Mesendoderm (in vitro differentiated cells): Measurements from ENCODE around the gene RBM6.

Experiments
- DNase-seq: peaks from one replicate; pipeline ENCODE4 v3.0.0; 2013
- H2AK5ac ChIP-seq: 2 replicates; pipeline ENCODE4 v1.6.1; 2013; ENCODE audit warnings: low read length, inconsistent platforms
- H2BK120ac ChIP-seq: 2 replicates; pipeline ENCODE4 v1.6.1; 2013; ENCODE audit warnings: low read depth, mild to moderate bottlenecking, low read length, moderate library complexity, mixed read lengths
- H2BK15ac ChIP-seq: replicated peaks from 2 replicates; pipeline ENCODE4 v1.6.1; 2013; ENCODE audit warnings: low read depth, mild to moderate bottlenecking, moderate library complexity
- H2BK5ac ChIP-seq: 2 replicates; pipeline ENCODE4 v1.6.1; 2013; ENCODE audit warnings: low read length, inconsistent platforms
- H3K18ac ChIP-seq: 2 replicates; pipeline ENCODE4 v1.6.1; 2013; ENCODE audit warnings: mild to moderate bottlenecking, low read length, mixed read lengths
- H3K23ac ChIP-seq: one replicate; pipeline ENCODE4 v1.6.1; 2013; ENCODE audit warnings: low read length
- H3K27ac ChIP-seq: 2 replicates; pipeline ENCODE4 v1.5.1; 2013; ENCODE audit warnings: low read depth, mild to moderate bottlenecking, inconsistent platforms, low read length, moderate library complexity
- H3K27me3 ChIP-seq: 2 replicates; pipeline ENCODE4 v1.6.1; 2013; ENCODE audit warnings: low read length, control low read depth, mild to moderate bottlenecking, inconsistent platforms; ENCODE audit not compliant: insufficient read depth, poor library complexity
- H3K36me3 ChIP-seq: 2 replicates; pipeline ENCODE4 v1.6.1; 2013; ENCODE audit warnings: low read length, inconsistent platforms; ENCODE audit not compliant: control insufficient read depth, insufficient read depth
- H3K4ac ChIP-seq: one replicate; pipeline ENCODE4 v1.6.1; 2013; ENCODE audit warnings: low read depth, mild to moderate bottlenecking, low read length, moderate library complexity
- H3K4me1 ChIP-seq: 2 replicates; pipeline ENCODE4 v1.6.1; 2013; ENCODE audit warnings: low read depth, low read length, inconsistent platforms; ENCODE audit not compliant: control insufficient read depth
- H3K4me2 ChIP-seq: 2 replicates; pipeline ENCODE4 v1.6.1; 2013; ENCODE audit warnings: low read length
- H3K4me3 ChIP-seq: 2 replicates; pipeline ENCODE4 v1.5.1; 2013; ENCODE audit warnings: mild to moderate bottlenecking, low read length
- H3K56ac ChIP-seq: one replicate; pipeline ENCODE4 v1.6.1; 2013; ENCODE audit warnings: low read length
- H3K79me1 ChIP-seq: 2 replicates; pipeline ENCODE4 v1.6.1; 2013; ENCODE audit warnings: low read length, inconsistent platforms
- H3K79me2 ChIP-seq: 2 replicates; pipeline ENCODE4 v1.6.1; 2013; ENCODE audit warnings: mild to moderate bottlenecking, low read length; ENCODE audit not compliant: control insufficient read depth, insufficient read depth
- H3K9ac ChIP-seq: 2 replicates; pipeline ENCODE4 v1.6.1; 2013; ENCODE audit warnings: low read length, inconsistent platforms
- H4K5ac ChIP-seq: one replicate; pipeline ENCODE4 v1.6.1; 2013; ENCODE audit warnings: low read length
- H4K8ac ChIP-seq: one replicate; pipeline ENCODE4 v1.6.1; 2013; ENCODE audit warnings: low read depth, mild to moderate bottlenecking, control low read depth, low read length, moderate library complexity
- WGBS: extraction: QIAGEN DNeasy Blood & Tissue Kit; methylation state at CpG from one replicate; pipeline ENCODE4 v1.1.7; 2013; ENCODE audit warnings: low lambda C conversion rate, missing lambda C conversion rate; ENCODE audit not compliant: insufficient coverage; ENCODE audit errors: extremely low coverage; 5-methylcytosine and 5-hydroxymethylcytosine counted together

The RBM6 gene

DNA sequence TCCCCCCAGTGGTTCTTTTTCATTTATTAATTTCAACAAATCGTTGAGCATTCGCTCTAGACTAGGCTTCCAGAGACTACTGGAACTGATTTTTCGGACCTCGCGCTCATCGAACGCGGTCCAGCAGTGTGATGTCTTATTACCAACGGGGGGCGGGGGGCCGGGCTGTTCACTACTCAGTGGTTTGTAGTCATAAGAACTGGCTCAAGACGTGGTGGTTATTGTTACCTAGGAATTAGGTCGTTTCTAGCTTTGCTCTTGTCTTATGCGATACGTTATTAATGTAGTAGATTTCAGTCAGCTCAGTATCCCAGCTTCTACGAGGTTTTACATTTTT lies 149.6 kb downstream of the RBM6 start:
- Histone ChIP-seq H3K23ac (no peak overlapping the region), H2BK5ac (no peak overlapping the region), H3K56ac (peak overlapping the region; percentile 98), H3K4me1 (no peaks in the 10 kb centered on the region), H4K5ac (no peak overlapping the region), H3K27me3 (no peaks in the 10 kb centered on the region), H3K4me3 (peak overlapping the region; percentile 84), H3K27ac (no peak overlapping the region), H3K9ac (peak overlapping the region; percentile 91), H3K79me1 (peaks cover 12% of the 10 kb centered on the region), H3K79me2 (peaks cover 24% of the 10 kb centered on the region), H2BK15ac (no peak overlapping the region), H3K18ac (peak overlapping the region; percentile 84), H3K4me2 (peak overlapping the region; percentile 77), H2BK120ac (no peak overlapping the region), H4K8ac (no peak overlapping the region), H3K4ac (peak overlapping the region; percentile 40), H3K36me3 (peaks cover 17% of the 10 kb centered on the region), H2AK5ac (no peak overlapping the region)
- WGBS = no CpG with 5 or more reads among the region's 16 CpGs
- peak; percentile 20 for DNase-seq

GRCh38 chr3:50090984-50091383 lies 151.0 kb downstream of the RBM6 start:
- H2AK5ac ChIP-seq = no peak overlapping the region
- H2BK5ac ChIP-seq = no peak overlapping the region
- H2BK120ac ChIP-seq = no peak overlapping the region
- H3K4me2 ChIP-seq = no peak overlapping the region
- no peak overlapping the region for H4K5ac ChIP-seq
- H3K27ac ChIP-seq = no peak overlapping the region
- no peak overlapping the region for H4K8ac ChIP-seq
- DNase-seq = no peak
- H3K36me3 ChIP-seq = peaks cover 28% of the 10 kb centered on the region
- H3K4ac ChIP-seq = no peak overlapping the region
- no peaks in the 10 kb centered on the region for H3K27me3 ChIP-seq
- peak overlapping the region; percentile 91 for H3K9ac ChIP-seq
- no peaks in the 10 kb centered on the region for H3K4me1 ChIP-seq
- no peak overlapping the region for H3K56ac ChIP-seq
- peaks cover 27% of the 10 kb centered on the region for H3K79me2 ChIP-seq
- H2BK15ac ChIP-seq = no peak overlapping the region
- no peak overlapping the region for H3K18ac ChIP-seq
- peaks cover 16% of the 10 kb centered on the region for H3K79me1 ChIP-seq
- no peak overlapping the region for H3K23ac ChIP-seq
- H3K4me3 ChIP-seq = no peak overlapping the region

DNA sequence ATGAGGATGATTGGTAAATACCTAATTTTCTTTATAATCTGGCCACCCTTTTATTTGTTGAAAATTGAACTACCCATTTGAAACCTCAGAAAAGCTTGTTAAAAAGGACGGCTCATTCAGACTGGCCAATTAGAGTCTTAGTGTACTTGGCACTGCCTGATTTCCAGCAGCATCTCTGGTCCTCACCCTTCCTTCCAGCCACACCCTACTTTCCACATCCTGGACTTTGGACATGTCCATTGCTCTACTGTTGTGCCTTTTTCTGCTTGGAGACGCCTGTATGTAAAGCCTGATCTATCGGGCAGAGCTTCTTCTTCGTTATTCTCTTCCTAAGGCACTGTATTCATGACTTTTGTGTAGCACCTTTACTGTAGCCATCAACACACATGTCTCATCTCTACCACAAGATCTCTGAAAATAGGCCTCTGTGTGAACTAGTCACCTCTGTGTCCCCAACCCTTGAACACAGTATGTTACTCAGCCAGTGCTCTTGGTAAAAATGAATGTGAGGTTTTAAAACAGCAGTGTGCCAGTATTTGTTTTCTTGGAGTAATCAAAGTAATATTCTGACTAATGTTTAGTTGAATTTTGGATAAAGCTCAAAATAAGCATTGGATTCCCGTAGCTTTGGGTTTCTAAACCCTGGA lies 155.5 kb downstream of the RBM6 start:
- Histone ChIP-seq H2AK5ac (no peak overlapping the region), H3K9ac (no peak overlapping the region), H3K18ac (no peak overlapping the region), H3K23ac (no peak overlapping the region), H3K36me3 (peaks cover 38% of the 10 kb centered on the region), H3K79me2 (peaks cover 13% of the 10 kb centered on the region), H3K4ac (no peak overlapping the region), H3K4me3 (no peak overlapping the region), H3K4me1 (no peaks in the 10 kb centered on the region), H3K27ac (no peak overlapping the region), H3K4me2 (no peak overlapping the region), H3K56ac (no peak overlapping the region), H2BK5ac (no peak overlapping the region), H4K8ac (no peak overlapping the region), H3K79me1 (peaks cover 15% of the 10 kb centered on the region), H4K5ac (no peak overlapping the region), H2BK15ac (no peak overlapping the region), H2BK120ac (no peak overlapping the region), H3K27me3 (no peaks in the 10 kb centered on the region)
- no peak for DNase-seq
- WGBS = no CpG with 5 or more reads among the region's 5 CpGs

DNA sequence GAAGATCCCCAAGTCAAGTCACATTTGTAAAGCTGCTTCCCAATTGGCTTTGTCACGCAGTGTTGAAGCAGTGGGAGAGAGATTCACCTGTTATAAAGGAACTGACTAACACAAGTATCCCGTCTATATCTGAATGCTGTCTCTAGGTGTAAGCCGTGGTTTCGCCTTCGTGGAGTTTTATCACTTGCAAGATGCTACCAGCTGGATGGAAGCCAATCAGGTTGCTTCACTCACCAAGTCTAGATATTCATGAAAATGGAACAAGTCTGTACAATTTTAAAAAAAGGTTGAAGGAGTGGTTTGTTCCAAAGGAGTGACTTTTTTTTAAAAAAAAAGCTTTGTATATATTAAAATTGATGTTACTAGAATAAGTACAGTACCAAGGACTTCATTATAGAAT lies 160.4 kb downstream of the RBM6 start:
- Histone ChIP-seq H3K4me3 (no peak overlapping the region), H3K4ac (no peak overlapping the region), H2BK5ac (no peak overlapping the region), H3K4me1 (no peaks in the 10 kb centered on the region), H3K18ac (no peak overlapping the region), H2BK15ac (no peak overlapping the region), H4K8ac (no peak overlapping the region), H2BK120ac (no peak overlapping the region), H3K23ac (no peak overlapping the region), H3K27ac (no peak overlapping the region), H3K56ac (no peak overlapping the region), H3K36me3 (peaks cover 35% of the 10 kb centered on the region), H3K79me2 (peaks cover 4% of the 10 kb centered on the region), H3K27me3 (no peaks in the 10 kb centered on the region), H2AK5ac (no peak overlapping the region), H3K9ac (no peak overlapping the region), H3K79me1 (peaks cover 5% of the 10 kb centered on the region), H3K4me2 (no peak overlapping the region), H4K5ac (no peak overlapping the region)
- no peak for DNase-seq
- WGBS = no CpG with 5 or more reads among the region's 5 CpGs

DNA sequence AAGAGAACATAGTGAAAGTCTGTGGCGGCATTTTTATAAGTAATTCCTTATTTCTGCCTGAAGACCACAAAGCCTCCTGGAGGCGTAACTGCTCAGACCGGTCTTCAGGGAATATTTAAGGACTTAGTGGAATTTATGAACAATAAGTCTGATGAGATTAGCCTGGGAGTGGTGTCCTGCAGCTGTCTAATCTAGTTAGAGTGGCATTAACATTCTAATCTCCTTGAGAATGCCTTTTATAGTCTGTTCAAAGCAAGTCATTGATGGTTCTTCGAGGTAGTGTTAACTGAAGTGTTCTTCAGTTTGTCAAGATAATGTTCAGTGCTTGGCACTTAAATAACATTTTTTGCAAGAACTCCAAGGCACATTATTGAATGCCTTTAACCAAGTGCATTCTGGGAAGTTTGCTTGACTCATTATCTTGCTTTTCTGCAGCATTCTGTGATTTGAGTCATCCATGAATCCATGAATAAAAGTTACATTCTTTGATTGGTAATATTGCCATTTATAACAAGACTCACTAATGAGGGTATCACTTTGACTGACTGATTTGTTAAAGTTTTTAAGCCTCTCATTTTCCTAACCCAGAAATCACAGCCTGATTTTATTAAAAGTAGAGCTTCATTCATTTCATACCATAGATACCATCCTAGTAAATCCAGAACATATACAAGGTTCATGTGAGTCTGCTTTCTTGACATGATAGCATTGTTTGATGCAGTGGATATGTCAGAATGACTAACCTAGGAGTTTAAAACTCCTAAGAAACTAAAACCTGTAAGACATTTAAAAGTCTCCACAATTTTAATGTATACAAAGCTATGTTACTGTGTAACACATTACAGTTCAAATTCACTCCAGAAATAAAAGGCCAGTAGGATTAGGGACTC lies 161.3 kb downstream of the RBM6 start:
- Histone ChIP-seq H3K79me1 (peaks cover 2% of the 10 kb centered on the region), H3K9ac (no peak overlapping the region), H2BK5ac (no peak overlapping the region), H2BK15ac (no peak overlapping the region), H4K8ac (no peak overlapping the region), H2BK120ac (no peak overlapping the region), H3K4me1 (no peaks in the 10 kb centered on the region), H3K4ac (no peak overlapping the region), H3K4me3 (no peak overlapping the region), H3K79me2 (peaks cover 2% of the 10 kb centered on the region), H3K27ac (no peak overlapping the region), H3K36me3 (peaks cover 31% of the 10 kb centered on the region), H4K5ac (no peak overlapping the region), H3K4me2 (no peak overlapping the region), H2AK5ac (no peak overlapping the region), H3K56ac (no peak overlapping the region), H3K23ac (no peak overlapping the region), H3K18ac (no peak overlapping the region), H3K27me3 (no peaks in the 10 kb centered on the region)
- no peak for DNase-seq
- WGBS = no CpG with 5 or more reads among the region's 4 CpGs
